Left lung (tissue), 10 donors: ENCODE data around the gene POLR3B. TPM values are rescaled to one million over a fixed set of nuclear protein-coding genes. Genes with fewer than 3 reads are reported as not detected.

Experiments used
- ATAC-seq: fragments of 200-7000 bp; cut with Tn5 transposase; one replicate; pipeline ENCODE4 v1.9.1; 2020; ENCODE audit warnings: moderate library complexity
- DNase-seq, 4 donors: peaks; one replicate each; pipeline ENCODE4 v3.0.0-alpha.2; 2013 to 2020
- H3K27ac ChIP-seq, 2 donors: fragments of 200-600 bp; sonication (generic) in 1 of 2; one replicate each; pipeline versions ENCODE4 v1.5.0 to v1.8.0; 2020 to 2021
- H3K27me3 ChIP-seq, 2 donors: fragments of 200-600 bp; sonication (generic) in 1 of 2; one replicate each; pipeline versions ENCODE4 v1.5.0 to v1.8.0; 2020 to 2021
- H3K36me3 ChIP-seq, 2 donors: fragments of 200-600 bp; sonication (generic) in 1 of 2; one replicate each; pipeline versions ENCODE4 v1.5.0 to v1.8.0; 2020 to 2021
- H3K4me1 ChIP-seq, 2 donors: fragments of 200-600 bp; one replicate each; pipeline ENCODE4 v1.8.0; 2021
- H3K4me3 ChIP-seq, 2 donors: fragments of 200-600 bp; sonication (generic) in 1 of 2; one replicate each; pipeline versions ENCODE4 v1.5.0 to v1.8.0; 2020 to 2021; ENCODE audit warnings: mild to moderate bottlenecking in 1 of 2
- H3K9me3 ChIP-seq, 2 donors: fragments of 200-600 bp; sonication (generic) in 1 of 2; one replicate each; pipeline versions ENCODE4 v1.5.0 to v1.8.0; 2020 to 2021
- CTCF ChIP-seq, 2 donors: fragments of 200-600 bp; sonication (generic) in 1 of 2; IDR thresholded peaks; one replicate each; pipeline versions ENCODE4 v1.5.0 to v1.8.0; 2021; ENCODE audit warnings: antibody characterized with exemption in 2 of 2
- intact Hi-C, 2 donors: fragments of 100-400 bp; cut with DNase I; formaldehyde crosslinking; loops; one replicate each; pipeline versions ENCODE4 v1.11.2 to v1.14.2; 2022
- polyA plus RNA-seq, 6 donors: library from polyadenylated mRNA; unstranded; fragments of 120-200 nt; gene quantifications; one replicate each; pipeline ENCODE4 v1.2.1, GENCODE V29; 2013; ENCODE audit not compliant: insufficient read length in 6 of 6
- total RNA-seq, 2 donors: library from RNA; stranded (reverse); fragmentation: NEBNext Ultra II Directional; extraction: Animal tissue kit (Norgen Biotek cat#: 25700); gene quantifications; one replicate each; pipeline ENCODE4 v1.2.1, GENCODE V29; 2021
- donor health status: DM: no; HTN: yes; CAD: no.
- donor health status: DM: no; HTN: no; CAD: no.

Gene POLR3B
- total and polyA plus RNA-seq, 8 donors, result 10.9 to 14.6 (median 13.3) TPM

GRCh38 chr12:106329231-106329982 is 28.1 kb upstream of the POLR3B start:
- Histone ChIP-seq H3K4me3 (no peak overlapping the region), H3K4me1 (peaks cover 0 to 14% of the 10 kb centered on the region in 2 donors), H3K36me3 (peaks cover 0 to 46% of the 10 kb centered on the region in 2 donors), H3K27ac (peak overlapping the region in 1 of 2 donors; percentile 16), H3K27me3 (no peaks in the 10 kb centered on the region), H3K9me3 (no peaks in the 10 kb centered on the region)
- intact Hi-C loops, result no loop called here
- TF ChIP-seq CTCF (IDR thresholded peaks at IDR 0.05), result no peak
- ATAC-seq (peak; percentile 29), DNase-seq (no peak)

- no peak for TF ChIP-seq CTCF (IDR thresholded peaks at IDR 0.05)
- Histone ChIP-seq H3K27me3 (no peaks in the 10 kb centered on the region), H3K4me1 (peaks cover 8 to 25% of the 10 kb centered on the region in 2 donors), H3K9me3 (no peaks in the 10 kb centered on the region), H3K4me3 (no peak overlapping the region), H3K27ac (no peak overlapping the region), H3K36me3 (peaks cover 0 to 25% of the 10 kb centered on the region in 2 donors)
- no peak for DNase-seq
- intact Hi-C loops, result no loop called here
- ATAC-seq, result no peak
These were observed 25.9 kb upstream of the POLR3B start for GRCh38 chr12:106331599-106331998.

GRCh38 chr12:106332536-106332935 is 25.0 kb upstream of the POLR3B start:
- intact Hi-C loops, result no loop called here
- Histone ChIP-seq H3K4me1 (peaks cover 12 to 30% of the 10 kb centered on the region in 2 donors), H3K27me3 (no peaks in the 10 kb centered on the region), H3K9me3 (no peaks in the 10 kb centered on the region), H3K4me3 (no peak overlapping the region), H3K36me3 (peaks cover 0 to 20% of the 10 kb centered on the region in 2 donors), H3K27ac (no peak overlapping the region)
- TF ChIP-seq CTCF (IDR thresholded peaks at IDR 0.05), result no peak
- no peak for ATAC-seq
- no peak for DNase-seq

DNA sequence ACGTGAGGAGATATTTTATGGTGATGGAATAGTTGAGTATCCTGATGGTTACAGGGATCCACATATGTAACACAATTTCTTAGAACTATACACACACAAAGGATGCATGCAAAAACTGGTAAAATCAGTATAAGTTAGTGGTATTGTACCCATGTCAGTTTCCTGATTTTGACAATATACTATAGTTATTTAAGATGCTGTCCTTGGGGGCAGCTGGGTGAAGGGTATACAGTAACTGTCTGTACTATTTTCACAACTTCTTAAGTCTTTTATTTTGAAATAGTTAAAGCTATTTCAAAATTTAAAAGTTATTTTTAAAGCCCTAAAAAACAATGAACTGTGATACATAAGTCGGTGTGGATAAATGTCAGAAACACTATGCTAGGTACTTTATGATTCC is 24.5 kb upstream of the POLR3B start:
- no peak for TF ChIP-seq CTCF (IDR thresholded peaks at IDR 0.05)
- Histone ChIP-seq H3K27me3 (no peaks in the 10 kb centered on the region), H3K27ac (no peak overlapping the region), H3K4me3 (no peak overlapping the region), H3K9me3 (no peaks in the 10 kb centered on the region), H3K4me1 (peaks cover 12 to 30% of the 10 kb centered on the region in 2 donors), H3K36me3 (peaks cover 0 to 18% of the 10 kb centered on the region in 2 donors)
- intact Hi-C loops, result no loop called here
- ATAC-seq, result no peak
- DNase-seq, result no peak

GRCh38 chr12:106333756-106334155 is 23.8 kb upstream of the POLR3B start:
- no peaks in the 10 kb centered on the region for H3K27me3 ChIP-seq
- H3K36me3 ChIP-seq, result peaks cover 0 to 12% of the 10 kb centered on the region in 2 donors
- H3K4me1 ChIP-seq, result peaks cover 12 to 30% of the 10 kb centered on the region in 2 donors
- no peak for TF ChIP-seq CTCF (IDR thresholded peaks at IDR 0.05)
- ATAC-seq (no peak), DNase-seq (no peak)
- no peak overlapping the region for H3K27ac ChIP-seq
- intact Hi-C loops, result no loop called here
- no peaks in the 10 kb centered on the region for H3K9me3 ChIP-seq
- no peak overlapping the region for H3K4me3 ChIP-seq
